Prostate gland (tissue), 2 donors: Measurements from ENCODE around the gene NPFFR1. TPM values are rescaled to one million over a fixed set of nuclear protein-coding genes. Genes with fewer than 3 reads are reported as not detected.

Experiments
- DNase-seq: peaks from one replicate; pipeline ENCODE4 v3.0.0-alpha.2; 2019; ENCODE audit warnings: low spot score
- H3K27ac ChIP-seq, 2 donors: fragments of 200-600 bp; sonication (generic); 2 replicates each; pipeline ENCODE4 v1.5.1; 2017 to 2019
- H3K27me3 ChIP-seq: fragments of 200-600 bp; sonication (generic); replicated peaks from 2 replicates; pipeline ENCODE4 v1.5.1; 2019; ENCODE audit not compliant: insufficient read depth
- H3K36me3 ChIP-seq, 2 donors: fragments of 200-600 bp; sonication (generic); 1 replicate in 1 of 2; 2 replicates in 1 of 2; pipeline versions ENCODE4 v1.5.1 to v1.8.1; 2017 to 2019
- H3K4me1 ChIP-seq: fragments of 200-600 bp; sonication (generic); replicated peaks from 2 replicates; pipeline ENCODE4 v1.5.1; 2019
- H3K4me3 ChIP-seq, 2 donors: fragments of 200-600 bp; sonication (generic); 2 replicates each; pipeline ENCODE4 v1.5.1; 2017 to 2019
- H3K9me3 ChIP-seq: fragments of 200-600 bp; sonication (generic); 2 replicates; pipeline ENCODE4 v1.5.1; 2017
- POLR2A ChIP-seq: fragments of 450-650 bp; IDR thresholded peaks from one replicate; pipeline ENCODE4 v1.6.1; 2016; ENCODE audit warnings: antibody characterized with exemption, mild to moderate bottlenecking
- POLR2AphosphoS5 ChIP-seq: sonication (generic); formaldehyde crosslinking; IDR thresholded peaks from one replicate; pipeline ENCODE4 v1.6.1; 2017; ENCODE audit warnings: antibody characterized with exemption
- WGBS: methylation state at CpG from one replicate; pipeline ENCODE4 v1.1.5; 2018; 5-methylcytosine and 5-hydroxymethylcytosine counted together
- intact Hi-C: fragments of 100-400 bp; cut with DNase I; formaldehyde crosslinking; loops from one replicate; pipeline ENCODE4 v1.14.2; 2022
- total RNA-seq, 2 donors: library from RNA; depleted of rRNA; stranded (reverse); fragments of >200 nt; gene quantifications; one replicate each; pipeline ENCODE4 v1.1.0, GENCODE V29; 2016
- TF ChIP-seq, protein P1 (sequence below), 4 experiments: fragments of 200-600 bp in 2 of 4; fragments of 450-650 bp in 2 of 4; sonication (generic) in 2 of 4; IDR thresholded peaks; 1 replicate in 3 of 4; 2 replicates in 1 of 4; pipeline ENCODE4 v1.5.1; 2016 to 2019; ENCODE audit warnings: antibody characterized with exemption in 4 of 4, mild to moderate bottlenecking in 2 of 4, moderate library complexity in 2 of 4

NPFFR1 gene
- total RNA-seq, 2 donors from 2014 or later, result under 0.01 to 1.1 TPM

DNA sequence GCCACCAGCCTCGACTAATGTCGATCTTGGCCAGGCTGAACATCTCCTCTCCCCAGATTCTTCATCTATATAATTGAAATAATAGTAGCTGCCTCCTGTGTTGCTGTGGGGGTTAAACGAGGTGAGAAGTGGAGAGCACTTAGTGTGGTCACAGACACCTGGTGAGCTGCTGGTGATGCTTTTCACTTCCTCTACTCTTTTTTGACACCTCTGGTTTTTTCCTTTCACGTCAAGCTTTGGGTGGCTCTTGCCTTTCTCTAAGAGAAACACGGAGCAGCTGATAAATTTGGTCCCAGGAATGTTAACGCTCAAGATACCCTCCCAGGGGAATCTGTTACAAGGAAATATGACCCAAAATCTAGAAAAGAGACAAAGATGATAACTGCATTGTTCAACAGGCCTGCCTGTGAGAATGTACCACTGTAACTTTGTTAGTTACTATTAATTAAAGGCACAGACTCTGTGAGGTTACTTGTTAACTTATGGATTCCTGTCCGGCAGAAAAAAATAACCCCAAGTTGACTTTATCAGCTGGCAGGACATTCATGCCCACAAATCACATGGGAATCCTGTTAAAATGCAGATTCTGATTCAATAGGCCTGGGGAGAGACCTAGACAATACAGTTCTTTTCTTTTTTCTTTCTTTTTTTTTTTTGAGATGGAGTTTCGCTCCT lies 9.5 kb upstream of the NPFFR1 start:
- no peak overlapping the region for H3K27ac ChIP-seq
- intact Hi-C loops, result no loop called here
- 69% methylated on average over 8 of the region's 8 CpGs for WGBS
- DNase-seq, result no peak
- no peaks in the 10 kb centered on the region for H3K36me3 ChIP-seq
- H3K27me3 ChIP-seq, result no peaks in the 10 kb centered on the region
- H3K4me1 ChIP-seq, result no peaks in the 10 kb centered on the region
- H3K4me3 ChIP-seq, result no peak overlapping the region
- TF ChIP-seq POLR2AphosphoS5 (no peak), POLR2A (no peak)
- TF ChIP-seq, protein P1, sequence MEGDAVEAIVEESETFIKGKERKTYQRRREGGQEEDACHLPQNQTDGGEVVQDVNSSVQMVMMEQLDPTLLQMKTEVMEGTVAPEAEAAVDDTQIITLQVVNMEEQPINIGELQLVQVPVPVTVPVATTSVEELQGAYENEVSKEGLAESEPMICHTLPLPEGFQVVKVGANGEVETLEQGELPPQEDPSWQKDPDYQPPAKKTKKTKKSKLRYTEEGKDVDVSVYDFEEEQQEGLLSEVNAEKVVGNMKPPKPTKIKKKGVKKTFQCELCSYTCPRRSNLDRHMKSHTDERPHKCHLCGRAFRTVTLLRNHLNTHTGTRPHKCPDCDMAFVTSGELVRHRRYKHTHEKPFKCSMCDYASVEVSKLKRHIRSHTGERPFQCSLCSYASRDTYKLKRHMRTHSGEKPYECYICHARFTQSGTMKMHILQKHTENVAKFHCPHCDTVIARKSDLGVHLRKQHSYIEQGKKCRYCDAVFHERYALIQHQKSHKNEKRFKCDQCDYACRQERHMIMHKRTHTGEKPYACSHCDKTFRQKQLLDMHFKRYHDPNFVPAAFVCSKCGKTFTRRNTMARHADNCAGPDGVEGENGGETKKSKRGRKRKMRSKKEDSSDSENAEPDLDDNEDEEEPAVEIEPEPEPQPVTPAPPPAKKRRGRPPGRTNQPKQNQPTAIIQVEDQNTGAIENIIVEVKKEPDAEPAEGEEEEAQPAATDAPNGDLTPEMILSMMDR (IDR thresholded peaks at IDR 0.05), result no peak
- no peaks in the 10 kb centered on the region for H3K9me3 ChIP-seq

DNA sequence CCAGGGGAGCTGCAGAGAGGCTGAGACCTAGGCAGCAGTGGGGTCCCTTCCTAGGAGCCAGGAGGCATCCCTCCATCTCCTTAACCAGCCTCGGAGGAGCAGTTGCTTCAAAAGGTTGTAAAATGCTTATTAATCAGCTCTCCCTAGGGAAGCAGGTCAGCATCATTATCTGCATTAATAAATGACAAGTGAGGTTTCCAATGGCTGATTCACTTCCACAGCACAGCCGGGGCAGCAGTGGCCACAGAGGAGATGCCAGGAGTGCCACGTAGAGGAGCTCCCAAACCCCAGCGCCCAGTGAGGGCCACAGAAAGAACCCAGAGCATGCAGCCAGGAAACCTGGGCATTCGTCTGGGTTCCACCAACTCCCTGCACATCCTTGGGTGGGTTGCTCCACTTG lies 8.2 kb upstream of the NPFFR1 start:
- intact Hi-C loops, result no loop called here
- no peak for DNase-seq
- Histone ChIP-seq H3K36me3 (no peaks in the 10 kb centered on the region), H3K27ac (no peak overlapping the region), H3K27me3 (no peaks in the 10 kb centered on the region), H3K4me1 (no peaks in the 10 kb centered on the region), H3K9me3 (no peaks in the 10 kb centered on the region), H3K4me3 (no peak overlapping the region)
- TF ChIP-seq, protein P1 (IDR thresholded peaks at IDR 0.05), result no peak
- TF ChIP-seq POLR2A, result no peak
- TF ChIP-seq POLR2AphosphoS5, result no peak
- 85% methylated on average over 5 of the region's 5 CpGs for WGBS

DNA sequence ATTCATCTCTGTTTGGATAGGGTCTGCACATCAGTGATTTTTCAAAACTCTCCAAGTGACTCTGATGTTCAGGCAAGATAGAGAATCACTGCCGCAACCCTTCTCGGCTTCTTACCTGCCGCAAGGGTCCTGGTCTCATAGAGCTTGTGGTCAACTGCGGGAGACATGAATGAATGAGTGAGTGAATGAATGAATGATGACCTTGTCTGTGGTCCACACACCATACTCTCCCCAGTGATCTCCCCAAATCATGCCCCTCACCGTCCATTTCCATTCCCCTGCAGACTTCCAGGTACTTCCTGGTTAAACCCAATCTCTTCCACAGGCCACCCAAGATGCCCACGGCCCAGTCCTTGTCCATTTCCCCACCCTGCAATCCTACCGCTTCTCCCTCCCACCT lies 5.9 kb upstream of the NPFFR1 start:
- 90% methylated on average over 7 of the region's 7 CpGs for WGBS
- DNase-seq, result no peak
- TF ChIP-seq POLR2A, result no peak
- no peak for TF ChIP-seq POLR2AphosphoS5
- TF ChIP-seq, protein P1 (IDR thresholded peaks at IDR 0.05), result no peak
- Histone ChIP-seq H3K27ac (no peak overlapping the region), H3K4me3 (no peak overlapping the region), H3K36me3 (no peaks in the 10 kb centered on the region), H3K27me3 (no peaks in the 10 kb centered on the region), H3K4me1 (no peaks in the 10 kb centered on the region), H3K9me3 (no peaks in the 10 kb centered on the region)
- intact Hi-C loops, result no loop called here

DNA sequence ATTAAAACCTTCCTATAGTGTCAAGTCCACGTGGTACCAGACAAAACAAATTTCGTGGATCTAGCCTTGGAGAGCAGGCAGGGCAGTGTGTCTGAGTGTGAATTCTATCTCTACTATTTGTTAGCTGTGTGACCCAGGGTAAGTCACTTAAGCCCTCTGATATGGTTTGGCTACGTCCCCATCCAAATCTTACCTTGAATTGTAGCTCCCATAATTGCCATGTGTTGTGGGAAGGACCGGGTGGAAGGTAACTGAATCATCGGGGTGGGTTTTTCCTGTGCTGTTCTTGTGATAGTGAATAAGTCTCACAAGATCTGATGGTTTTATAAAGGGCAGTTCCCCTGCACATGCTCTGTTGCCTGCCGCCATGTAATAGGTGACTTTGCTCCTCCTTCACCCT lies 2.8 kb upstream of the NPFFR1 start:
- no peak overlapping the region for H3K4me3 ChIP-seq
- H3K27ac ChIP-seq, result no peak overlapping the region
- no peaks in the 10 kb centered on the region for H3K4me1 ChIP-seq
- no peaks in the 10 kb centered on the region for H3K36me3 ChIP-seq
- intact Hi-C loops, result no loop called here
- 91% methylated on average over 6 of the region's 6 CpGs for WGBS
- H3K9me3 ChIP-seq, result no peaks in the 10 kb centered on the region
- no peak for DNase-seq
- TF ChIP-seq POLR2AphosphoS5 (no peak), POLR2A (no peak)
- TF ChIP-seq, protein P1 (IDR thresholded peaks at IDR 0.05), result no peak
- no peaks in the 10 kb centered on the region for H3K27me3 ChIP-seq

DNA sequence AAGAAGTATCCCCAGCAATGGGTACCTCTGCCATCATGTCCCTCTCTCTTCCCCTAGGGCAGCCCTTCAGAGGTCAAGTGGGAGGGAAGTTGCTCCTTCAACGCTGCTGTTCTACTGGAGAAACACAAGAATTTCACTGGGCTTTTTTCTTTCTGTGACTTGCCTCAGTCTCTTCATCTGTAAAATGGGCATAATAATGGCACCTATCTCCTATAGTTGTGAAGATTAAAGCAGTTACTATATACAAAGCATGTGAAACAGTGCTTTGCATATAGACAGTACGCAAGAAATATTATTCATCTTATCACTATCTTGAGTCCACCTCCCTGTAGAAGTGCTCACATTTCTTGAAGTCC lies 1.6 kb upstream of the NPFFR1 start:
- Histone ChIP-seq H3K9me3 (no peaks in the 10 kb centered on the region), H3K4me1 (no peaks in the 10 kb centered on the region), H3K27me3 (no peaks in the 10 kb centered on the region), H3K36me3 (no peaks in the 10 kb centered on the region), H3K4me3 (no peak overlapping the region), H3K27ac (no peak overlapping the region)
- intact Hi-C loops, result no loop called here
- DNase-seq, result no peak
- TF ChIP-seq POLR2AphosphoS5, result no peak
- TF ChIP-seq, protein P1 (IDR thresholded peaks at IDR 0.05), result no peak
- no peak for TF ChIP-seq POLR2A
- WGBS, result 91% methylated on average over 2 of the region's 2 CpGs
